DOHH2 (cell line): ENCODE measurements around the gene OGFOD2.

Source experiments
- H3F3A ChIP-seq: fragments of 200-600 bp; sonication (generic), shearing (Covaris generic); 2 replicates; pipeline ENCODE4 v1.6.0; 2016; ENCODE audit warnings: antibody characterized with exemption, mild to moderate bottlenecking; ENCODE audit not compliant: control insufficient read depth, insufficient read depth
- H3K27ac ChIP-seq: fragments of 200-600 bp; sonication (generic); 2 replicates; pipeline ENCODE4 v1.5.1; 2014; ENCODE audit warnings: low read depth, mild to moderate bottlenecking, low read length, moderate library complexity
- H3K27me3 ChIP-seq: fragments of 200-600 bp; sonication (generic); 2 replicates; pipeline ENCODE4 v1.6.1; 2014; ENCODE audit warnings: mild to moderate bottlenecking, low read length, mixed read lengths; ENCODE audit not compliant: control insufficient read depth
- H3K36me3 ChIP-seq: fragments of 200-600 bp; sonication (generic); 2 replicates; pipeline ENCODE4 v1.6.1; 2014; ENCODE audit warnings: mild to moderate bottlenecking, low read length, moderate library complexity, mixed read lengths; ENCODE audit not compliant: control insufficient read depth
- H3K4me1 ChIP-seq: fragments of 200-600 bp; sonication (generic); 2 replicates; pipeline ENCODE4 v1.6.1; 2014; ENCODE audit warnings: mild to moderate bottlenecking, low read length, mixed read lengths; ENCODE audit not compliant: control insufficient read depth
- H3K4me2 ChIP-seq: fragments of 200-600 bp; sonication (generic); 2 replicates; pipeline ENCODE4 v1.6.0; 2014; ENCODE audit warnings: mild to moderate bottlenecking, low read length, moderate library complexity
- H3K4me3 ChIP-seq: fragments of 200-600 bp; sonication (generic); 2 replicates; pipeline ENCODE4 v1.5.1; 2014; ENCODE audit warnings: mild to moderate bottlenecking, low read length, mixed read lengths
- H3K79me2 ChIP-seq: fragments of 200-600 bp; sonication (generic); 2 replicates; pipeline ENCODE4 v1.6.1; 2014; ENCODE audit warnings: mild to moderate bottlenecking, low read length, mixed read lengths; ENCODE audit not compliant: control insufficient read depth
- H3K9me2 ChIP-seq: fragments of 200-600 bp; sonication (generic); replicated peaks from 2 replicates; pipeline ENCODE4 v1.6.1; 2014; ENCODE audit warnings: mild to moderate bottlenecking, low read length, mixed read lengths; ENCODE audit not compliant: control insufficient read depth
- H3K9me3 ChIP-seq: fragments of 200-600 bp; sonication (generic); 2 replicates; pipeline ENCODE4 v1.6.1; 2014; ENCODE audit warnings: antibody characterized with exemption, low read length, mixed read lengths; ENCODE audit not compliant: control insufficient read depth, insufficient read depth
- H4K20me1 ChIP-seq: fragments of 200-600 bp; sonication (generic); 2 replicates; pipeline ENCODE4 v1.6.0; 2014; ENCODE audit warnings: low read depth, mild to moderate bottlenecking, antibody characterized with exemption, low read length, moderate library complexity; ENCODE audit not compliant: control insufficient read depth, insufficient read depth
- CTCF ChIP-seq: fragments of 200-600 bp; sonication (generic); IDR thresholded peaks from one replicate; pipeline ENCODE4 v1.5.1; 2014; ENCODE audit warnings: antibody characterized with exemption, mild to moderate bottlenecking, low read depth, low read length; ENCODE audit not compliant: poor library complexity, severe bottlenecking
- EZH2phosphoT487 ChIP-seq: fragments of 200-600 bp; sonication (generic); IDR thresholded peaks from 2 replicates; pipeline ENCODE4 v1.6.1; 2017; ENCODE audit warnings: borderline replicate concordance, mild to moderate bottlenecking, antibody characterized with exemption, low read length, moderate library complexity, mixed read lengths

The OGFOD2 gene

GRCh38 chr12:122994140-122994675, 19.2 kb downstream of the OGFOD2 start:
- Histone ChIP-seq H3K9me2 (no peaks in the 10 kb centered on the region), H3K4me2 (no peak overlapping the region), H3K27ac (no peak overlapping the region), H3F3A (no peaks in the 10 kb centered on the region), H3K4me3 (no peak overlapping the region), H3K4me1 (no peaks in the 10 kb centered on the region), H3K36me3 (no peaks in the 10 kb centered on the region), H3K9me3 (no peaks in the 10 kb centered on the region), H4K20me1 (no peaks in the 10 kb centered on the region), H3K27me3 (no peaks in the 10 kb centered on the region), H3K79me2 (no peaks in the 10 kb centered on the region)
- TF ChIP-seq EZH2phosphoT487 (no peak), CTCF (no peak)

GRCh38 chr12:122994781-122995502, 19.9 kb downstream of the OGFOD2 start:
- TF ChIP-seq EZH2phosphoT487 (no peak), CTCF (no peak)
- Histone ChIP-seq H3K79me2 (no peaks in the 10 kb centered on the region), H3F3A (no peaks in the 10 kb centered on the region), H3K9me3 (no peaks in the 10 kb centered on the region), H3K36me3 (no peaks in the 10 kb centered on the region), H3K4me2 (no peak overlapping the region), H3K4me1 (no peaks in the 10 kb centered on the region), H4K20me1 (no peaks in the 10 kb centered on the region), H3K27me3 (no peaks in the 10 kb centered on the region), H3K9me2 (no peaks in the 10 kb centered on the region), H3K27ac (no peak overlapping the region), H3K4me3 (no peak overlapping the region)

GRCh38 chr12:122995503-122996187, 20.6 kb downstream of the OGFOD2 start:
- no peak for TF ChIP-seq EZH2phosphoT487
- TF ChIP-seq CTCF, result no peak
- Histone ChIP-seq H3K27me3 (no peaks in the 10 kb centered on the region), H3K27ac (no peak overlapping the region), H3K36me3 (no peaks in the 10 kb centered on the region), H3K4me3 (no peak overlapping the region), H3K79me2 (no peaks in the 10 kb centered on the region), H3K4me2 (no peak overlapping the region), H3K9me3 (no peaks in the 10 kb centered on the region), H3F3A (no peaks in the 10 kb centered on the region), H4K20me1 (no peaks in the 10 kb centered on the region), H3K4me1 (no peaks in the 10 kb centered on the region), H3K9me2 (no peaks in the 10 kb centered on the region)
